IMR-90 (cell line): ENCODE data around the gene WDR6.

Experiments used
- BHLHE40 ChIP-seq: fragments of 150-350 bp; IDR thresholded peaks from 2 replicates; pipeline ENCODE4 v1.6.1; 2016; ENCODE audit warnings: mild to moderate bottlenecking, low read depth, low read length
- CTCF ChIP-seq: conservative IDR thresholded peaks from 2 replicates; pipeline ENCODE4 v1.5.1; 2012; ENCODE audit warnings: mild to moderate bottlenecking, low read depth, low read length, improper control_type of control experiment
- FOS ChIP-seq: fragments of 150-350 bp; IDR thresholded peaks from 2 replicates; pipeline ENCODE4 v1.6.1; 2016; ENCODE audit warnings: low read depth, low read length
- MAFK ChIP-seq: IDR thresholded peaks from 2 replicates; pipeline ENCODE4 v1.6.1; 2012; ENCODE audit warnings: low read depth, low read length, improper control_type of control experiment
- NFE2L2 ChIP-seq: fragments of 150-350 bp; IDR thresholded peaks from 2 replicates; pipeline ENCODE4 v1.6.1; 2016; ENCODE audit warnings: low read depth, mild to moderate bottlenecking, low read length
- POLR2A ChIP-seq: IDR thresholded peaks from 2 replicates; pipeline ENCODE4 v1.6.1; 2012; ENCODE audit warnings: mild to moderate bottlenecking, low read depth, low read length
- RAD21 ChIP-seq: IDR thresholded peaks from 2 replicates; pipeline ENCODE4 v1.6.1; 2012; ENCODE audit warnings: low read length, improper control_type of control experiment
- RCOR1 ChIP-seq: IDR thresholded peaks from 2 replicates; pipeline ENCODE4 v1.6.1; 2012; ENCODE audit warnings: mild to moderate bottlenecking, low read length, improper control_type of control experiment; ENCODE audit not compliant: insufficient replicate concordance
- RFX5 ChIP-seq: IDR thresholded peaks from 2 replicates; pipeline ENCODE4 v1.8.0; 2012; ENCODE audit warnings: low read depth, mild to moderate bottlenecking, low read length, moderate library complexity
- USF2 ChIP-seq: fragments of 150-350 bp; IDR thresholded peaks from 2 replicates; pipeline ENCODE4 v1.6.1; 2017; ENCODE audit warnings: mild to moderate bottlenecking, antibody characterized with exemption, low read length, low read depth

GRCh38 chr3:48982686-48983085, 24.5 kb upstream of the WDR6 start:
- TF ChIP-seq CTCF (no peak), MAFK (no peak), POLR2A (no peak), USF2 (no peak), RFX5 (no peak), RAD21 (no peak), NFE2L2 (no peak), BHLHE40 (no peak), FOS (no peak), RCOR1 (no peak)
